Karpas-422 (cell line): Measurements from ENCODE around the gene CLCC1. TPM values are rescaled to one million over a fixed set of nuclear protein-coding genes. Genes with fewer than 3 reads are reported as not detected.

Experiments
- small RNA-seq: library from RNA; depleted of rRNA; stranded (forward); fragments of <200 nt; gene quantifications from one replicate; pipeline ENCODE3, GENCODE V24; 2014
- total RNA-seq: library from RNA; depleted of rRNA; stranded (reverse); fragments of >200 nt; shearing (Covaris generic); gene quantifications from 2 replicates; pipeline ENCODE4 v1.2.3, GENCODE V29; 2014; ENCODE audit warnings: low replicate concordance; rRNA removed

The CLCC1 gene
- total RNA-seq, 1 experiment from 2014 or later = 20.6 TPM

Small RNA genes within 50 kb of the gene (small RNA-seq; reads per million reads assigned to genes)
- gene BX679664.2 = not detected

Other genes with a start within 250 kb of the CLCC1 start
- gene STXBP3, start 216.8 kb downstream of the CLCC1 start, total RNA-seq = 31.6 and 68.9 TPM in 2 replicates
- not detected in 2 replicates for gene AKNAD1, start 106.4 kb downstream of the CLCC1 start, total RNA-seq
- gene GPSM2, start 86.5 kb downstream of the CLCC1 start, total RNA-seq = 13.7 and 18.3 TPM in 2 replicates
- 12.8 and 20.3 TPM in 2 replicates for gene WDR47, start 78.6 kb upstream of the CLCC1 start, total RNA-seq
- 7.9 and 17.8 TPM in 2 replicates for gene TAF13, start 112.5 kb upstream of the CLCC1 start, total RNA-seq
- 11.1 and 18.7 TPM in 2 replicates for gene TMEM167B, start 127.3 kb upstream of the CLCC1 start, total RNA-seq
- 0.22 and 4.7 TPM in 2 replicates for gene ELAPOR1, start 150.6 kb upstream of the CLCC1 start, total RNA-seq